GM21381 (cell line): ENCODE results near the gene KIAA1210.
"Not testable (repeated sequence)": the region's sequence is repeated elsewhere in the genome, so short reads cannot be mapped to it uniquely, and the experiment has no call there.

Experiments used
- ATAC-seq: cut with Tn5 transposase; IDR thresholded peaks from one replicate; pipeline ENCODE4 v1.9.1; 2021; ENCODE audit warnings: mild to moderate bottlenecking, moderate library complexity; ENCODE audit not compliant: unreplicated experiment

Gene KIAA1210

GRCh38 chrX:119040432-119040831 lies 87.2 kb downstream of the KIAA1210 start:
- ATAC-seq: no peak

- ATAC-seq: no peak
Observed at GRCh38 chrX:119036107-119037029, 91.2 kb downstream of the KIAA1210 start.

- ATAC-seq: no peak
Observed at GRCh38 chrX:119030990-119031389, 96.6 kb downstream of the KIAA1210 start.

- ATAC-seq: not testable (repeated sequence)
Observed at GRCh38 chrX:119029656-119030055, 98.0 kb downstream of the KIAA1210 start.

- ATAC-seq: no peak
Observed at GRCh38 chrX:119028733-119029330, 98.8 kb downstream of the KIAA1210 start.
